Neuronal stem cell (in vitro differentiated cells): ENCODE measurements around the gene ARF3.

Experiments used
- DNase-seq: peaks from one replicate; pipeline ENCODE4 v3.0.0-alpha.2; 2013; ENCODE audit warnings: low spot score
- H2AFZ ChIP-seq: one replicate; pipeline ENCODE4 v1.6.1; 2013; ENCODE audit warnings: mild to moderate bottlenecking, low read length, inconsistent platforms
- H2AK5ac ChIP-seq: 2 replicates; pipeline ENCODE4 v1.6.1; 2013; ENCODE audit warnings: low read depth, mild to moderate bottlenecking, inconsistent platforms, low read length, moderate library complexity, mixed read lengths
- H2BK120ac ChIP-seq: 2 replicates; pipeline ENCODE4 v1.6.1; 2013; ENCODE audit warnings: low read depth, mild to moderate bottlenecking, inconsistent platforms, low read length, moderate library complexity, mixed read lengths
- H2BK12ac ChIP-seq: one replicate; pipeline ENCODE4 v1.6.1; 2013; ENCODE audit warnings: low read length, inconsistent platforms
- H2BK15ac ChIP-seq: 2 replicates; pipeline ENCODE4 v1.6.1; 2013; ENCODE audit warnings: mild to moderate bottlenecking, low read length, inconsistent platforms, mixed read lengths
- H2BK5ac ChIP-seq: one replicate; pipeline ENCODE4 v1.6.1; 2013; ENCODE audit warnings: inconsistent platforms, mild to moderate bottlenecking, low read length, moderate library complexity
- H3K14ac ChIP-seq: one replicate; pipeline ENCODE4 v1.6.1; 2013; ENCODE audit warnings: low read length, inconsistent platforms
- H3K18ac ChIP-seq: 2 replicates; pipeline ENCODE4 v1.6.1; 2013; ENCODE audit warnings: low read length, inconsistent platforms
- H3K23ac ChIP-seq: 2 replicates; pipeline ENCODE4 v1.6.1; 2013; ENCODE audit warnings: low read depth, mild to moderate bottlenecking, mixed read lengths, low read length, inconsistent platforms; ENCODE audit not compliant: poor library complexity
- H3K27ac ChIP-seq: replicated peaks from 3 replicates; pipeline ENCODE4 v1.5.1; 2013; ENCODE audit warnings: low read length, inconsistent platforms
- H3K27me3 ChIP-seq, 3 experiments: 2 replicates each; pipeline ENCODE4 v1.6.1; 2013; ENCODE audit warnings: low read length in 3 of 3, mild to moderate bottlenecking in 2 of 3, inconsistent platforms in 1 of 3, low read depth in 1 of 3, mixed read lengths in 1 of 3, moderate library complexity in 1 of 3; ENCODE audit not compliant: control insufficient read depth in 3 of 3, insufficient read depth in 3 of 3
- H3K36me3 ChIP-seq, 2 donors: replicated peaks in 1 of 2; 2 replicates each; pipeline ENCODE4 v1.6.1; 2013; ENCODE audit warnings: low read length in 2 of 2; ENCODE audit not compliant: control insufficient read depth in 2 of 2, insufficient read depth in 2 of 2
- H3K4ac ChIP-seq: 2 replicates; pipeline ENCODE4 v1.6.1; 2013; ENCODE audit warnings: inconsistent platforms, mild to moderate bottlenecking, low read length, moderate library complexity
- H3K4me1 ChIP-seq, 2 donors: 1 replicate in 1 of 2; 2 replicates in 1 of 2; pipeline ENCODE4 v1.6.1; 2013; ENCODE audit warnings: low read length in 2 of 2, low read depth in 1 of 2; ENCODE audit not compliant: control insufficient read depth in 2 of 2, insufficient read depth in 1 of 2
- H3K4me2 ChIP-seq: one replicate; pipeline ENCODE4 v1.6.1; 2013; ENCODE audit warnings: mild to moderate bottlenecking, low read length, inconsistent platforms; ENCODE audit not compliant: insufficient read depth, poor library complexity, severe bottlenecking
- H3K4me3 ChIP-seq, 2 donors: 2 replicates each; pipeline ENCODE4 v1.5.1; 2013; ENCODE audit warnings: low read length in 2 of 2, mild to moderate bottlenecking in 2 of 2, inconsistent platforms in 1 of 2, moderate library complexity in 1 of 2
- H3K79me1 ChIP-seq: one replicate; pipeline ENCODE4 v1.6.1; 2013; ENCODE audit warnings: low read depth, mild to moderate bottlenecking, inconsistent platforms, low read length, moderate library complexity
- H3K9ac ChIP-seq: one replicate; pipeline ENCODE4 v1.6.1; 2013; ENCODE audit warnings: mild to moderate bottlenecking, low read depth, low read length, inconsistent platforms; ENCODE audit not compliant: poor library complexity
- H3K9me3 ChIP-seq, 2 donors: replicated peaks in 1 of 2; 2 replicates each; pipeline versions ENCODE3 to v1.6.1; 2013; ENCODE audit warnings: low read length in 2 of 2, mild to moderate bottlenecking in 2 of 2, inconsistent platforms in 1 of 2, low read depth in 1 of 2, mixed read lengths in 1 of 2, moderate library complexity in 1 of 2; ENCODE audit not compliant: control insufficient read depth in 2 of 2, insufficient read depth in 1 of 2
- H4K8ac ChIP-seq: one replicate; pipeline ENCODE4 v1.6.1; 2013; ENCODE audit warnings: low read depth, mild to moderate bottlenecking, inconsistent platforms, low read length, moderate library complexity
- H4K91ac ChIP-seq: one replicate; pipeline ENCODE4 v1.6.1; 2013; ENCODE audit warnings: low read length, low read depth, mild to moderate bottlenecking, inconsistent platforms; ENCODE audit not compliant: poor library complexity
- WGBS, 2 donors: extraction: QIAGEN DNeasy Blood & Tissue Kit; methylation state at CpG; one replicate each; pipeline ENCODE4 v1.1.7; 2013; ENCODE audit warnings: missing lambda C conversion rate in 2 of 2, mixed read lengths in 1 of 2; ENCODE audit not compliant: insufficient read length in 2 of 2, insufficient replicate concordance in 1 of 2; ENCODE audit errors: extremely low coverage in 2 of 2; 5-methylcytosine and 5-hydroxymethylcytosine counted together

The ARF3 gene

GRCh38 chr12:48978741-48979601 lies 21.7 kb upstream of the ARF3 start:
- Histone ChIP-seq H3K27ac (no peak overlapping the region), H3K4me3 (peak overlapping the region in 1 of 2 donors; percentile 42), H3K4ac (no peak overlapping the region), H4K8ac (no peak overlapping the region), H3K14ac (peak overlapping the region; percentile 56), H3K4me1 (peaks cover 3 to 15% of the 10 kb centered on the region in 2 donors), H2BK5ac (peak overlapping the region; percentile 80), H3K9ac (peak overlapping the region; percentile 50), H2AFZ (peak overlapping the region; percentile 73), H3K9me3 (peaks cover 0 to 5% of the 10 kb centered on the region in 2 donors), H3K36me3 (no peaks in the 10 kb centered on the region), H3K23ac (peak overlapping the region; percentile 82), H2AK5ac (peak overlapping the region; percentile 77), H2BK120ac (no peak overlapping the region), H4K91ac (no peak overlapping the region), H3K4me2 (no peak overlapping the region), H3K79me1 (no peaks in the 10 kb centered on the region), H3K27me3 (peaks cover 66 to 98% (median 97%) of the 10 kb centered on the region in 3 experiments), H2BK15ac (peak overlapping the region; percentile 51), H3K18ac (peak overlapping the region; percentile 88), H2BK12ac (no peak overlapping the region)
- DNase-seq: no peak
- no CpG with 5 or more reads among the region's 45 CpGs for WGBS, 2 donors

- H2BK120ac ChIP-seq: no peak within 1 kb of the TSS
- no peak within 1 kb of the TSS for H3K4me2 ChIP-seq
- peak within 1 kb of the TSS; percentile 73 for H2AFZ ChIP-seq
- peaks cover 0 to 5% of the 10 kb centered on the region in 2 donors for H3K9me3 ChIP-seq
- H3K4me3 ChIP-seq: peak within 1 kb of the TSS in 1 of 2 donors; percentile 42
- H3K14ac ChIP-seq: peak within 1 kb of the TSS; percentile 57
- H4K91ac ChIP-seq: no peak within 1 kb of the TSS
- H2BK5ac ChIP-seq: peak within 1 kb of the TSS; percentile 80
- no peak for DNase-seq
- peak within 1 kb of the TSS; percentile 50 for H3K9ac ChIP-seq
- H3K23ac ChIP-seq: peak within 1 kb of the TSS; percentile 70
- H3K27ac ChIP-seq: no peak within 1 kb of the TSS
- H3K36me3 ChIP-seq: no peaks in the 10 kb centered on the region
- no peak within 1 kb of the TSS for H4K8ac ChIP-seq
- peaks cover 69 to 98% (median 97%) of the 10 kb centered on the region in 3 experiments for H3K27me3 ChIP-seq
- no peak within 1 kb of the TSS for H3K4ac ChIP-seq
- WGBS, 2 donors: no CpG with 5 or more reads among the region's 45 CpGs
- peak within 1 kb of the TSS; percentile 88 for H3K18ac ChIP-seq
- peak within 1 kb of the TSS; percentile 77 for H2AK5ac ChIP-seq
- H2BK15ac ChIP-seq: peak within 1 kb of the TSS; percentile 51
- H3K4me1 ChIP-seq: peaks cover 3 to 15% of the 10 kb centered on the region in 2 donors
- no peaks in the 10 kb centered on the region for H3K79me1 ChIP-seq
- no peak within 1 kb of the TSS for H2BK12ac ChIP-seq
These were observed 21.0 kb upstream of the ARF3 start, which contains the start of gene WNT1 for GRCh38 chr12:48978291-48978740. TSS of gene WNT1 (plus strand) at chr12:48978322. CDS start at chr12:48978651, 329 bp downstream.

GRCh38 chr12:48977290-48978281 lies 20.3 kb upstream of the ARF3 start:
- H2AFZ ChIP-seq: peak overlapping the region; percentile 73
- H3K23ac ChIP-seq: peak overlapping the region; percentile 70
- peak overlapping the region; percentile 57 for H3K14ac ChIP-seq
- peak overlapping the region; percentile 30 for H3K9ac ChIP-seq
- H4K8ac ChIP-seq: no peak overlapping the region
- H2BK15ac ChIP-seq: no peak overlapping the region
- H3K36me3 ChIP-seq: no peaks in the 10 kb centered on the region
- H3K4ac ChIP-seq: no peak overlapping the region
- no peak overlapping the region for H3K27ac ChIP-seq
- H3K4me1 ChIP-seq: peaks cover 3 to 15% of the 10 kb centered on the region in 2 donors
- no peak overlapping the region for H2BK12ac ChIP-seq
- no peak overlapping the region for H3K4me3 ChIP-seq
- WGBS, 2 donors: no CpG with 5 or more reads among the region's 50 CpGs
- no peaks in the 10 kb centered on the region for H3K79me1 ChIP-seq
- no peak overlapping the region for H3K4me2 ChIP-seq
- no peak for DNase-seq
- H3K27me3 ChIP-seq: peaks cover 71 to 99% (median 99%) of the 10 kb centered on the region in 3 experiments
- peaks cover 0 to 5% of the 10 kb centered on the region in 2 donors for H3K9me3 ChIP-seq
- H2AK5ac ChIP-seq: peak overlapping the region; percentile 77
- H4K91ac ChIP-seq: no peak overlapping the region
- no peak overlapping the region for H2BK120ac ChIP-seq
- no peak overlapping the region for H3K18ac ChIP-seq
- H2BK5ac ChIP-seq: no peak overlapping the region
